DOHH2 (cell line): Measurements from ENCODE around the gene CMIP.

Source experiments
- H3F3A ChIP-seq: fragments of 200-600 bp; sonication (generic), shearing (Covaris generic); 2 replicates; pipeline ENCODE4 v1.6.0; 2016; ENCODE audit warnings: antibody characterized with exemption, mild to moderate bottlenecking; ENCODE audit not compliant: control insufficient read depth, insufficient read depth
- H3K27ac ChIP-seq: fragments of 200-600 bp; sonication (generic); 2 replicates; pipeline ENCODE4 v1.5.1; 2014; ENCODE audit warnings: low read depth, mild to moderate bottlenecking, low read length, moderate library complexity
- H3K27me3 ChIP-seq: fragments of 200-600 bp; sonication (generic); 2 replicates; pipeline ENCODE4 v1.6.1; 2014; ENCODE audit warnings: mild to moderate bottlenecking, low read length, mixed read lengths; ENCODE audit not compliant: control insufficient read depth
- H3K36me3 ChIP-seq: fragments of 200-600 bp; sonication (generic); 2 replicates; pipeline ENCODE4 v1.6.1; 2014; ENCODE audit warnings: mild to moderate bottlenecking, low read length, moderate library complexity, mixed read lengths; ENCODE audit not compliant: control insufficient read depth
- H3K4me1 ChIP-seq: fragments of 200-600 bp; sonication (generic); 2 replicates; pipeline ENCODE4 v1.6.1; 2014; ENCODE audit warnings: mild to moderate bottlenecking, low read length, mixed read lengths; ENCODE audit not compliant: control insufficient read depth
- H3K4me2 ChIP-seq: fragments of 200-600 bp; sonication (generic); 2 replicates; pipeline ENCODE4 v1.6.0; 2014; ENCODE audit warnings: mild to moderate bottlenecking, low read length, moderate library complexity
- H3K4me3 ChIP-seq: fragments of 200-600 bp; sonication (generic); 2 replicates; pipeline ENCODE4 v1.5.1; 2014; ENCODE audit warnings: mild to moderate bottlenecking, low read length, mixed read lengths
- H3K79me2 ChIP-seq: fragments of 200-600 bp; sonication (generic); 2 replicates; pipeline ENCODE4 v1.6.1; 2014; ENCODE audit warnings: mild to moderate bottlenecking, low read length, mixed read lengths; ENCODE audit not compliant: control insufficient read depth
- H3K9me2 ChIP-seq: fragments of 200-600 bp; sonication (generic); replicated peaks from 2 replicates; pipeline ENCODE4 v1.6.1; 2014; ENCODE audit warnings: mild to moderate bottlenecking, low read length, mixed read lengths; ENCODE audit not compliant: control insufficient read depth
- H3K9me3 ChIP-seq: fragments of 200-600 bp; sonication (generic); 2 replicates; pipeline ENCODE4 v1.6.1; 2014; ENCODE audit warnings: antibody characterized with exemption, low read length, mixed read lengths; ENCODE audit not compliant: control insufficient read depth, insufficient read depth
- H4K20me1 ChIP-seq: fragments of 200-600 bp; sonication (generic); 2 replicates; pipeline ENCODE4 v1.6.0; 2014; ENCODE audit warnings: low read depth, mild to moderate bottlenecking, antibody characterized with exemption, low read length, moderate library complexity; ENCODE audit not compliant: control insufficient read depth, insufficient read depth
- CTCF ChIP-seq: fragments of 200-600 bp; sonication (generic); IDR thresholded peaks from one replicate; pipeline ENCODE4 v1.5.1; 2014; ENCODE audit warnings: antibody characterized with exemption, mild to moderate bottlenecking, low read depth, low read length; ENCODE audit not compliant: poor library complexity, severe bottlenecking
- EZH2phosphoT487 ChIP-seq: fragments of 200-600 bp; sonication (generic); IDR thresholded peaks from 2 replicates; pipeline ENCODE4 v1.6.1; 2017; ENCODE audit warnings: borderline replicate concordance, mild to moderate bottlenecking, antibody characterized with exemption, low read length, moderate library complexity, mixed read lengths

CMIP gene

GRCh38 chr16:81693744-81694303 lies 249.2 kb downstream of the CMIP start:
- Histone ChIP-seq H3K4me2 (no peak overlapping the region), H3F3A (no peaks in the 10 kb centered on the region), H3K4me1 (no peaks in the 10 kb centered on the region), H3K4me3 (no peak overlapping the region), H3K36me3 (no peaks in the 10 kb centered on the region), H3K79me2 (no peaks in the 10 kb centered on the region), H3K9me3 (no peaks in the 10 kb centered on the region), H3K9me2 (no peaks in the 10 kb centered on the region), H3K27ac (no peak overlapping the region), H4K20me1 (no peaks in the 10 kb centered on the region), H3K27me3 (no peaks in the 10 kb centered on the region)
- TF ChIP-seq CTCF: no peak
- no peak for TF ChIP-seq EZH2phosphoT487

- TF ChIP-seq CTCF (no peak), EZH2phosphoT487 (no peak)
- Histone ChIP-seq H3K36me3 (no peaks in the 10 kb centered on the region), H3K9me2 (no peaks in the 10 kb centered on the region), H3K4me2 (no peak overlapping the region), H3K4me3 (no peak overlapping the region), H3K4me1 (no peaks in the 10 kb centered on the region), H3F3A (no peaks in the 10 kb centered on the region), H3K27me3 (no peaks in the 10 kb centered on the region), H4K20me1 (no peaks in the 10 kb centered on the region), H3K79me2 (no peaks in the 10 kb centered on the region), H3K9me3 (no peaks in the 10 kb centered on the region), H3K27ac (no peak overlapping the region)
Observed at GRCh38 chr16:81694494-81695280, 250.1 kb downstream of the CMIP start.

GRCh38 chr16:81695321-81696165 lies 250.9 kb downstream of the CMIP start:
- no peak overlapping the region for H3K27ac ChIP-seq
- no peak overlapping the region for H3K4me3 ChIP-seq

More at GRCh38 chr16:81695321-81696165, 250.9 kb downstream of the CMIP start:
- no peaks in the 10 kb centered on the region for H3K36me3 ChIP-seq
- no peak for TF ChIP-seq EZH2phosphoT487
- no peak for TF ChIP-seq CTCF
- no peaks in the 10 kb centered on the region for H3F3A ChIP-seq
- H3K79me2 ChIP-seq: no peaks in the 10 kb centered on the region
- H3K4me2 ChIP-seq: no peak overlapping the region
- H4K20me1 ChIP-seq: no peaks in the 10 kb centered on the region
- no peaks in the 10 kb centered on the region for H3K9me2 ChIP-seq
- no peaks in the 10 kb centered on the region for H3K4me1 ChIP-seq
- no peaks in the 10 kb centered on the region for H3K27me3 ChIP-seq
- H3K9me3 ChIP-seq: no peaks in the 10 kb centered on the region
